ENCODE data around the gene BMPR2. TPM values are rescaled to one million over a fixed set of nuclear protein-coding genes. Genes with fewer than 3 reads are reported as not detected.

BMPR2 gene
- total RNA-seq: 13.3 and 23.8 TPM in 2 replicates

DNA sequence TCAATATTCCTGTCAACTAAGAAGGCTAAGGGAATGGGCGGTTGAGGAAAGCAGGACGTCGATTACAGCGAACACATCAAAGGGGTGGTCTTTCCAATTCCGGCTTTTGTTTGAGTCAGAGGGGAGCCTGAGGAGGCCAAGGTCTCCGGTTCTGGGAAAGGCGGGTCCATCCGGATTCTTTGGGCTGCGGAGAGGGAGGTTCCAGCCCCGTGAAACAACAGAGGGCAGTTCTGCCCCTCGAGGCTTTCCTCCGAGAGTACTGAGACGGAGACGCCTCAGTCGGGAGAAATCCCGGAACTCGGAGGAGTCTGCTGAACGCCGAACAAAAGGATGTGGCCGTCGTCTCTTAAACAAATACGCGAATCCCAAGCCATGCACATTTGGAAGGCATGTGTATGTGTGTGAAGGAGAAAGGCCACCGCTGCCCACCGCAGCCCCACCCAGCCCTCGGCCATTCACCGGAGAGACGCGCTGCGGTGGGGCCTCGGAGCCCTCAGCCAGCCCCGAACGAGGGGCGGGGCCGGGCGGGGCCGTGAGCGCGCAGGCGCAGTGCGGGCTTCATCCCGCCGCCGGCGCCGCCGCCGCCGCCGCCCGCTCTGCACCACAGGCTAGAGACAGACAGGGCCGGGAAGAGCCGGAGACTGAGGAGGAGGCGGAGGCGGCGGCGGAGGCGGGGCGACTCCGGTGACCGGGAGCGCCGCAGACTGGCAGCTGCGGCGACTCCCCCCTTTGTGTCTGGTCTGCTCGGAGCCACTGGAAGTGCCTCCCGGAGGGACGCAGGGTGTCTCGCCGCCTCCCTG, at the start of gene BMPR2:
Gene BMPR2 (plus strand): TSS at position 719 of the 800 bp plus-strand sequence. CDS start 1,148 bp downstream, outside the sequence.

Other genes with a start within 250 kb of the BMPR2 start
- 99.1 and 116 TPM in 2 replicates for gene SUMO1, start 137.7 kb upstream of the BMPR2 start, total RNA-seq
- gene NOP58, start 110.6 kb upstream of the BMPR2 start, total RNA-seq: 50.5 and 51.5 TPM in 2 replicates

All from aortic smooth muscle cell (primary cell).